Right lobe of liver (tissue), 6 donors: Measurements from ENCODE around the gene SLC25A3. TPM values are rescaled to one million over a fixed set of nuclear protein-coding genes. Genes with fewer than 3 reads are reported as not detected.
"Not testable (repeated sequence)": the region's sequence is repeated elsewhere in the genome, so short reads cannot be mapped to it uniquely, and the experiment has no call there.

ENCODE experiments used
- ATAC-seq, 4 donors: fragments of 200-7000 bp; cut with Tn5 transposase; one replicate each; pipeline ENCODE4 v1.9.1; 2020; ENCODE audit warnings: mild to moderate bottlenecking in 4 of 4, moderate library complexity in 4 of 4
- DNase-seq, 3 donors: peaks; one replicate each; pipeline ENCODE4 v3.0.0-alpha.2; 2020
- H3K27ac ChIP-seq, 3 donors: fragments of 200-600 bp; one replicate each; pipeline ENCODE4 v1.8.0; 2022
- H3K27me3 ChIP-seq, 2 donors: fragments of 200-600 bp; one replicate each; pipeline ENCODE4 v1.8.0; 2022
- H3K36me3 ChIP-seq, 4 donors: fragments of 200-600 bp; sonication (generic) in 1 of 4; one replicate each; pipeline versions ENCODE4 v1.5.1 to v1.8.0; 2017 to 2022; ENCODE audit warnings: control low read depth in 1 of 4
- H3K4me1 ChIP-seq, 4 donors: fragments of 200-600 bp; sonication (generic) in 1 of 4; one replicate each; pipeline versions ENCODE4 v1.5.1 to v1.8.0; 2017 to 2022; ENCODE audit warnings: control low read depth in 1 of 4
- H3K4me3 ChIP-seq, 3 donors: fragments of 200-600 bp; one replicate each; pipeline ENCODE4 v1.8.0; 2022
- H3K9me3 ChIP-seq, 4 donors: fragments of 200-600 bp; sonication (generic) in 1 of 4; one replicate each; pipeline versions ENCODE4 v1.5.1 to v1.8.0; 2017 to 2022; ENCODE audit warnings: control low read depth in 1 of 4
- POLR2A ChIP-seq: fragments of 450-650 bp; IDR thresholded peaks from one replicate; pipeline ENCODE4 v1.6.1; 2017; ENCODE audit warnings: antibody characterized with exemption, mild to moderate bottlenecking
- WGBS: methylation state at CpG from one replicate; pipeline ENCODE4 v1.1.6; 2018; ENCODE audit warnings: low coverage, low lambda C conversion rate; ENCODE audit not compliant: insufficient coverage; ENCODE audit errors: missing lambda C conversion rate; 5-methylcytosine and 5-hydroxymethylcytosine counted together
- intact Hi-C, 2 donors: fragments of 100-400 bp; cut with DNase I; formaldehyde crosslinking; loops; one replicate each; pipeline versions ENCODE4 v1.11.2 to v1.14.1; 2022
- total RNA-seq, 6 experiments: library from RNA; depleted of rRNA in 2 of 6; stranded (reverse); fragments of >200 nt in 2 of 6; fragmentation: NEBNext Ultra II Directional in 3 of 6; extraction: Animal tissue kit (Norgen Biotek cat#: 25700) in 3 of 6; gene quantifications; one replicate each; pipeline versions ENCODE4 v1.1.0 to v1.2.4, GENCODE V29; 2016 to 2023
- TF ChIP-seq, protein P1 (sequence below), 4 donors: fragments of 200-600 bp in 3 of 4; fragments of 450-650 bp in 1 of 4; IDR thresholded peaks; one replicate each; pipeline versions ENCODE4 v1.5.1 to v1.8.0; 2016 to 2022; ENCODE audit warnings: antibody characterized with exemption in 4 of 4, mild to moderate bottlenecking in 2 of 4
- donor health status: DM: no; HTN: yes; CAD: no.
- donor health status: DM: no; HTN: no; CAD: no.
- donor health status: DM: no; HTN: no; CAD: no.
- donor health status: DM: no; HTN: yes; CAD: no.
- donor health status: DM: no; HTN: yes; CAD: no.

SLC25A3 gene
- total RNA-seq, 6 experiments from 2014 or later, result 257 to 421 (median 267) TPM

DNA sequence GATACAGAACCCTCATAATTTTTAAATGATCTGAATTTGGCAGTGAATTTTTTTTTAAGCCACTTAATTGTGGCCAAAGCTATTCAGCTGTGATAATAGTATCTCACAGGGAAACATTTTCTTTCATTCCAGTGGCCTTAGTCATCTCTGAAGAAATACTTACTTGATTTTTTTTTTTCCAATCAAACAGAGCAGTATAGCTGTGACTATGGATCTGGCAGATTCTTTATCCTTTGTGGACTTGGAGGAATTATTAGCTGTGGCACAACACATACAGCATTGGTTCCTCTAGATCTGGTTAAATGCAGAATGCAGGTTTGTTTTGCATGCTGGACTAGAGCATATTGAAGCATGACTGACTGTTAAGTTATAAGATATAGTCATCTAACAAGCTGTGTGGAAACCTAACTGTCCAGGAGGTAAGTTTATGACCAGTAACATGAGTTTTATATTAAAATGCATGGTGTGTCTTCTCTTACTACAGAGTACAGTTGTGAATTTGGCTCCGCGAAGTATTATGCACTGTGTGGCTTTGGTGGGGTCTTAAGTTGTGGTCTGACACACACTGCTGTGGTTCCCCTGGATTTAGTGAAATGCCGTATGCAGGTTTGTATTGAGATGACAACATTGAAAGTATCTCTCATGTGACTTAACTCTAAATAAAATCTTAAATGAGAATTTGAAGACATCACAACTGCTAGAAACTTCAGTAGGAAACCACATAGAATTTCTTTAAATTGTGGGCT, 1.9 kb downstream of the SLC25A3 start:
- H3K4me1 ChIP-seq, result peaks cover 0 to 12% (median 5%) of the 10 kb centered on the region in 4 donors
- H3K9me3 ChIP-seq, result no peaks in the 10 kb centered on the region
- H3K27ac ChIP-seq, result peak overlapping the region; percentile 99 to 100 (median 99)
- ATAC-seq (no peak), DNase-seq (no peak)
- TF ChIP-seq POLR2A, result no peak
- TF ChIP-seq, protein P1, sequence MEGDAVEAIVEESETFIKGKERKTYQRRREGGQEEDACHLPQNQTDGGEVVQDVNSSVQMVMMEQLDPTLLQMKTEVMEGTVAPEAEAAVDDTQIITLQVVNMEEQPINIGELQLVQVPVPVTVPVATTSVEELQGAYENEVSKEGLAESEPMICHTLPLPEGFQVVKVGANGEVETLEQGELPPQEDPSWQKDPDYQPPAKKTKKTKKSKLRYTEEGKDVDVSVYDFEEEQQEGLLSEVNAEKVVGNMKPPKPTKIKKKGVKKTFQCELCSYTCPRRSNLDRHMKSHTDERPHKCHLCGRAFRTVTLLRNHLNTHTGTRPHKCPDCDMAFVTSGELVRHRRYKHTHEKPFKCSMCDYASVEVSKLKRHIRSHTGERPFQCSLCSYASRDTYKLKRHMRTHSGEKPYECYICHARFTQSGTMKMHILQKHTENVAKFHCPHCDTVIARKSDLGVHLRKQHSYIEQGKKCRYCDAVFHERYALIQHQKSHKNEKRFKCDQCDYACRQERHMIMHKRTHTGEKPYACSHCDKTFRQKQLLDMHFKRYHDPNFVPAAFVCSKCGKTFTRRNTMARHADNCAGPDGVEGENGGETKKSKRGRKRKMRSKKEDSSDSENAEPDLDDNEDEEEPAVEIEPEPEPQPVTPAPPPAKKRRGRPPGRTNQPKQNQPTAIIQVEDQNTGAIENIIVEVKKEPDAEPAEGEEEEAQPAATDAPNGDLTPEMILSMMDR (IDR thresholded peaks at IDR 0.05), result no peak
- H3K27me3 ChIP-seq, result no peaks in the 10 kb centered on the region
- peaks cover 21 to 48% (median 31%) of the 10 kb centered on the region in 4 donors for H3K36me3 ChIP-seq
- intact Hi-C loops, result no loop called here
- 56% methylated on average over 3 of the region's 3 CpGs for WGBS
- peak overlapping the region; percentile 95 to 98 (median 95) for H3K4me3 ChIP-seq

DNA sequence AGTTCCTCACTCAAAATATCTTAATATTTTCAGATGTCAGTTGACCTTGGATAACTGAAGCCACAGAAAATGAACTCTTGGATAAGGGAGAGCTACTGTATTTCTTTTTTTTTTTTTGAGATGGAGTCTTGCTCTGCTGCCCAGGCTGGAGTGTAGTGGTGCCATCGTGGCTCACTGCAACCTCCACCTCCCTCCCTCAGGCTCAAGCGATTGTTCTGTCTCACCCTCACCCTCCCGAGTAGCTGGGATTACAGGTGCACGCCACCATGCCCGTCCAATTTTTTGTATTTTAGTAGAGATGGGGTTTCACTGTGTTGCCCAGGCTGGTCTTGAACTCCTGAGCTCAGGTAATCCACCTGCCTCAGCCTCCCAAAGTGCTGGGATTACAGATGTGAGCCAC, 3.8 kb downstream of the SLC25A3 start:
- DNase-seq, H3K27ac ChIP-seq, intact Hi-C loops, H3K27me3 ChIP-seq, H3K9me3 ChIP-seq, H3K4me3 ChIP-seq, ATAC-seq: not testable (repeated sequence)
- H3K4me1 ChIP-seq, result peaks cover 0 to 12% (median 5%) of the 10 kb centered on the region in 4 donors
- 95% methylated on average over 5 of the region's 5 CpGs for WGBS
- H3K36me3 ChIP-seq, result peaks cover 36 to 67% (median 48%) of the 10 kb centered on the region in 4 donors

DNA sequence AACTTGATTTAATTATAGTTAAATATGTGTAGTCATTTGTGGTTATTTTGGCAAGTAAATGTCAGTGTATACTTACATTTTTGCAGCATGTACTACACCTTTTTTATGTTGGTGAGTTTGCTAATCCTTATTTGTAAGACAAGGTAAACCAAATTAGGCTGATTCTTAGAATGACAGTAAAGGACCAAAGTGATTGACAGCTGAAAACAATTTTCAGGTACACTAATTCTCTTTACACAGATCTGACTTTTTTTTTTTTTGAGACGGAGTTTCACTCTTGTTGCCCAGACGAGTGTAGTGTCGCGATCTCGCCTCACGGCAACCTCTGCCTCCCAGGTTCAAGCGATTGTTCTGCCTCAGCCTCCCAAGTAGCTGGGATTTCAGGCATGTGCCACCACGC, 8.4 kb downstream of the SLC25A3 start:
- H3K27me3 ChIP-seq, result no peaks in the 10 kb centered on the region
- no CpG with 5 or more reads among the region's 8 CpGs for WGBS
- DNase-seq, result no peak
- no peak overlapping the region for H3K27ac ChIP-seq
- intact Hi-C loops, result no loop called here
- H3K36me3 ChIP-seq, result peaks cover 37 to 69% (median 52%) of the 10 kb centered on the region in 4 donors
- no peak overlapping the region for H3K4me3 ChIP-seq
- no peaks in the 10 kb centered on the region for H3K4me1 ChIP-seq
- TF ChIP-seq POLR2A, result no peak
- TF ChIP-seq, protein P1 (IDR thresholded peaks at IDR 0.05), result no peak
- no peak for ATAC-seq
- no peaks in the 10 kb centered on the region for H3K9me3 ChIP-seq

DNA sequence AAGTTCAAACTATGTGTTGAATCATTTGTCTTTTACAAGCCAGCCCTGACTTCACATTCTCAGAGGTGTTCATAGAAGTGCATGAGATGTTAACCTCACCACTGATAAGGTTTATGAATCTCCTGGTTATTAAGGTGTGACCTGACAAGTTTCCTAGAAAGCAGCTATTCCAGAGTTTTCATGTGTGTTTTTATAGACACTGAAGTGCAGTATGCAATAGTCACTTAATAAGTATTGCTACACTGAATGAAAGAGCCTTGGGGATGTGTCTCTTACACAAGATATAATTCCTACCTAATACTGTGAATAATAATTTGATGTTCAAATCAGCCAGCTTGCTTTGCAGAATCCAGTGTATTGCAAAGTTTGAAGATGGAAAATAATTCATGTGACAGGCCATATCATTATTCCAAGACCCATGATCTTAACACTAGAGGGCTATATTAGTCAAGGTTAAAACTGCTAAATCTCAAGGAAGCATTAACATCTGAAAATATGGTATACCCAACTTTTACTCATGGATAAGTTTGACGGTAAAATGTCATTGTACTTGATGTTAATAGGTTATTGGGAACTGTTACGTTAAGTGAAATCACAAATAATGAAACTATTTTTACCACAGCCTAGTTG, 13.0 kb downstream of the SLC25A3 start:
- TF ChIP-seq POLR2A, result no peak
- TF ChIP-seq, protein P1 (IDR thresholded peaks at IDR 0.05), result peak in 1 of 4 donors; percentile 6
- WGBS, result 44% methylated on average over 2 of the region's 2 CpGs
- DNase-seq (no peak), ATAC-seq (peak in 2 of 4 donors; percentile 33 to 37)
- Histone ChIP-seq H3K9me3 (no peaks in the 10 kb centered on the region), H3K27me3 (no peaks in the 10 kb centered on the region), H3K27ac (no peak overlapping the region), H3K4me1 (no peaks in the 10 kb centered on the region), H3K36me3 (peaks cover 10 to 23% (median 17%) of the 10 kb centered on the region in 4 donors), H3K4me3 (no peak overlapping the region)
- intact Hi-C loops, result no loop called here

DNA sequence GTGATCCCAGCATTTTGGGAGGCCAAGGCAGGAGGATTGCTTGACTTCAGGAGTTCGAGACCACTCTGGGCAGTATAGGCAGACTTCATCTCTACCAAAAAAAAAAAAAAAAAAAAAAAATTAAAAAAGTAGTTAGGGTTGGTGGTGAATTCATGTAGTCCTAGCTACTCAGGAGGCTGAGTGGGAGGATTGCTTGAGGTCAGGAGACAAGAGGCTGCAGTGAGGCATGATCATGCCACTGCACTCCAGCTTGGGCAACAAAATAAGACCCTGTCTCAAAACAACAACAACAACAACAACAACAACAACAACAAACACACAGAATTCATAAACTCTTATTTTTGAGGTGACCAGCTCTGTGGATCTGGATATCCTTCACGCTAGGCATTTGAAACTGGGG, 17.1 kb downstream of the SLC25A3 start:
- H3K4me1 ChIP-seq, result no peaks in the 10 kb centered on the region
- no peaks in the 10 kb centered on the region for H3K27me3 ChIP-seq
- H3K9me3 ChIP-seq, result no peaks in the 10 kb centered on the region
- TF ChIP-seq, protein P1 (IDR thresholded peaks at IDR 0.05), result no peak
- TF ChIP-seq POLR2A, result no peak
- ATAC-seq (no peak), DNase-seq (no peak)
- 90% methylated on average over 2 of the region's 2 CpGs for WGBS
- H3K4me3 ChIP-seq, result no peak overlapping the region
- H3K36me3 ChIP-seq, result no peaks in the 10 kb centered on the region
- H3K27ac ChIP-seq, result no peak overlapping the region
- intact Hi-C loops, result no loop called here
